ENCODE data around the gene BDKRB1. TPM values are rescaled to one million over a fixed set of nuclear protein-coding genes. Genes with fewer than 3 reads are reported as not detected.

Gene BDKRB1
- polyA plus RNA-seq, 1 experiment, result 160 TPM

- ChIA-PET CTCF (interaction anchor here (0.7 to 2.7 kb wide), 2 partner anchors 13 to 210 kb away, joined by 3 to 10 read pairs; no protein-coding TSS in a partner anchor), POLR2A (no interaction called here)
- no peak overlapping the region for H3K27ac ChIP-seq (ENCODE audit: low read depth, low read length)
- no peaks in the 10 kb centered on the region for H3K27me3 ChIP-seq (ENCODE audit: control insufficient read depth, insufficient read depth, low read length)
- no peak overlapping the region for H3K4me3 ChIP-seq (ENCODE audit: low read depth, low read length)
- TF ChIP-seq CTCF (IDR thresholded peaks at IDR 0.05; ENCODE audit: low read depth, low read length), result no peak
- H3K9me3 ChIP-seq (ENCODE audit: control insufficient read depth, insufficient read depth, low read length), result no peaks in the 10 kb centered on the region
- DNase-seq (ENCODE audit: low read depth, low spot score), result no peak
Measured at GRCh38 chr14:96310906-96311305, 54.9 kb downstream of the BDKRB1 start.

Small RNA genes lying within 50 kb of the gene (small RNA-seq; reads per million reads assigned to genes)
- gene CKS1BP1 (ENCODE audit: insufficient read length, low read depth), result not detected

Other genes with a start within 250 kb of the BDKRB1 start
- 42.0 and 47.7 TPM in 2 replicates for gene C14orf132, start 216.8 kb upstream of the BDKRB1 start, polyA plus RNA-seq (2011; rRNA removed)
- gene BDKRB2, start 51.4 kb upstream of the BDKRB1 start, polyA plus RNA-seq (2011; rRNA removed), result 182 and 212 TPM in 2 replicates
- 18.7 and 22.1 TPM in 2 replicates for gene ATG2B, start 107.1 kb downstream of the BDKRB1 start, polyA plus RNA-seq (2011; rRNA removed)
- 28.0 and 37.9 TPM in 2 replicates for gene GSKIP, start 107.3 kb downstream of the BDKRB1 start, polyA plus RNA-seq (2011; rRNA removed)
- 0.29 and 0.55 TPM in 2 replicates for gene AK7, start 135.9 kb downstream of the BDKRB1 start, polyA plus RNA-seq (2011; rRNA removed)
- 134 and 191 TPM in 2 replicates for gene PAPOLA, start 246.2 kb downstream of the BDKRB1 start, polyA plus RNA-seq (2011; rRNA removed)